SU-DHL-6 (cell line): ENCODE data around the gene RNF2.

Experiments
- H2AFZ ChIP-seq: fragments of 200-600 bp; sonication (generic); 2 replicates; pipeline ENCODE4 v1.6.1; 2014; ENCODE audit warnings: low read depth, mild to moderate bottlenecking, moderate library complexity, mixed read lengths, antibody characterized with exemption, low read length; ENCODE audit not compliant: severe bottlenecking
- H3F3A ChIP-seq: fragments of 200-600 bp; shearing (Covaris generic); 2 replicates; pipeline ENCODE4 v1.6.0; 2016; ENCODE audit warnings: antibody characterized with exemption, mild to moderate bottlenecking; ENCODE audit not compliant: insufficient read depth
- H3K27ac ChIP-seq: fragments of 200-600 bp; sonication (generic); 2 replicates; pipeline ENCODE4 v1.5.1; 2016; ENCODE audit warnings: low read depth, mild to moderate bottlenecking, low read length, moderate library complexity, mixed read lengths
- H3K27me3 ChIP-seq: fragments of 200-600 bp; sonication (generic), shearing (Covaris generic); 2 replicates; pipeline ENCODE4 v1.6.0; 2014; ENCODE audit warnings: mild to moderate bottlenecking, low read length
- H3K36me3 ChIP-seq: fragments of 200-600 bp; sonication (generic); 2 replicates; pipeline ENCODE4 v1.6.1; 2014; ENCODE audit warnings: mild to moderate bottlenecking, low read length, mixed read lengths
- H3K4me2 ChIP-seq: fragments of 300-600, 200-600 bp; shearing (Covaris generic), sonication (generic); 2 replicates; pipeline ENCODE4 v1.6.0; 2014; ENCODE audit warnings: low read length, low read depth, mild to moderate bottlenecking; ENCODE audit not compliant: poor library complexity, severe bottlenecking
- H3K4me3 ChIP-seq: fragments of 200-600 bp; sonication (generic); 2 replicates; pipeline ENCODE4 v1.5.1; 2014; ENCODE audit warnings: antibody characterized with exemption, low read length, mild to moderate bottlenecking, mixed read lengths; ENCODE audit not compliant: insufficient read depth, poor library complexity, severe bottlenecking
- H3K79me2 ChIP-seq: fragments of 200-600 bp; sonication (generic); 2 replicates; pipeline ENCODE4 v1.6.1; 2014; ENCODE audit warnings: mild to moderate bottlenecking, low read length, moderate library complexity; ENCODE audit not compliant: insufficient read depth
- H3K9ac ChIP-seq: fragments of 200-600 bp; sonication (generic); 2 replicates; pipeline ENCODE4 v1.7.0; 2014; ENCODE audit warnings: mild to moderate bottlenecking, low read length
- H3K9me2 ChIP-seq: fragments of 200-600 bp; sonication (generic); replicated peaks from 2 replicates; pipeline ENCODE4 v1.6.1; 2014; ENCODE audit warnings: low read length; ENCODE audit not compliant: insufficient read depth
- H3K9me3 ChIP-seq: fragments of 200-600 bp; sonication (generic); 2 replicates; pipeline ENCODE4 v1.6.1; 2014; ENCODE audit warnings: low read length, mixed read lengths; ENCODE audit not compliant: insufficient read depth
- H4K20me1 ChIP-seq: fragments of 200-600 bp; sonication (generic); 2 replicates; pipeline ENCODE4 v1.6.1; 2014; ENCODE audit warnings: low read depth, mild to moderate bottlenecking, antibody characterized with exemption, low read length, moderate library complexity, mixed read lengths
- EZH2phosphoT487 ChIP-seq: fragments of 200-600 bp; sonication (generic), shearing (Covaris generic); conservative IDR thresholded peaks from 2 replicates; pipeline ENCODE4 v1.6.1; 2018; ENCODE audit warnings: mild to moderate bottlenecking, antibody characterized with exemption, low read length, moderate library complexity, mixed read lengths
- TF ChIP-seq, protein P1 (sequence below): fragments of 200-600 bp; sonication (generic); IDR thresholded peaks from one replicate; pipeline ENCODE4 v1.5.1; 2017; ENCODE audit warnings: antibody characterized with exemption, mild to moderate bottlenecking, low read length, moderate library complexity; ENCODE audit not compliant: insufficient read depth, poor library complexity, severe bottlenecking

Gene RNF2

DNA sequence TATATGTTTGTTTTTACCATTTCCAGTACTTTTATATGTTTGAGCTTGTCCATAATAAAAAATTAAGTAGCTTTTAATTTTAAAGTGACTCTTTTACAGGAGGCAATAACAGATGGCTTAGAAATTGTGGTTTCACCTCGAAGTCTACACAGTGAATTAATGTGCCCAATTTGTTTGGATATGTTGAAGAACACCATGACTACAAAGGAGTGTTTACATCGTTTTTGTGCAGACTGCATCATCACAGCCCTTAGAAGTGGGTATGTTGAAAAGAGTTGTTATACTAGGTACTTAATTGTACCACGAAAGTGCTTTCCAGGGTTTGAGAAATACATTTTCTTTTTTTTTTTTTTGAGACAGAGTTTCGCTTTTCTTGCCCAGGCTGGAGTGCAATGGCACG is 46.1 kb downstream of the RNF2 start:
- Histone ChIP-seq H3K4me2 (no peak overlapping the region), H3K79me2 (peaks cover 4% of the 10 kb centered on the region; the same call in 1 of the 2 replicates), H3K36me3 (peaks cover 5% of the 10 kb centered on the region; the same call in 1 of the 2 replicates), H3K9me3 (no peaks in the 10 kb centered on the region), H3F3A (no peaks in the 10 kb centered on the region), H3K9ac (no peak overlapping the region), H3K27ac (no peak overlapping the region), H2AFZ (no peak overlapping the region), H4K20me1 (no peaks in the 10 kb centered on the region), H3K9me2 (no peaks in the 10 kb centered on the region), H3K4me3 (no peak overlapping the region), H3K27me3 (no peaks in the 10 kb centered on the region)
- TF ChIP-seq EZH2phosphoT487, result no peak
- TF ChIP-seq, protein P1, sequence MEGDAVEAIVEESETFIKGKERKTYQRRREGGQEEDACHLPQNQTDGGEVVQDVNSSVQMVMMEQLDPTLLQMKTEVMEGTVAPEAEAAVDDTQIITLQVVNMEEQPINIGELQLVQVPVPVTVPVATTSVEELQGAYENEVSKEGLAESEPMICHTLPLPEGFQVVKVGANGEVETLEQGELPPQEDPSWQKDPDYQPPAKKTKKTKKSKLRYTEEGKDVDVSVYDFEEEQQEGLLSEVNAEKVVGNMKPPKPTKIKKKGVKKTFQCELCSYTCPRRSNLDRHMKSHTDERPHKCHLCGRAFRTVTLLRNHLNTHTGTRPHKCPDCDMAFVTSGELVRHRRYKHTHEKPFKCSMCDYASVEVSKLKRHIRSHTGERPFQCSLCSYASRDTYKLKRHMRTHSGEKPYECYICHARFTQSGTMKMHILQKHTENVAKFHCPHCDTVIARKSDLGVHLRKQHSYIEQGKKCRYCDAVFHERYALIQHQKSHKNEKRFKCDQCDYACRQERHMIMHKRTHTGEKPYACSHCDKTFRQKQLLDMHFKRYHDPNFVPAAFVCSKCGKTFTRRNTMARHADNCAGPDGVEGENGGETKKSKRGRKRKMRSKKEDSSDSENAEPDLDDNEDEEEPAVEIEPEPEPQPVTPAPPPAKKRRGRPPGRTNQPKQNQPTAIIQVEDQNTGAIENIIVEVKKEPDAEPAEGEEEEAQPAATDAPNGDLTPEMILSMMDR, result no peak

DNA sequence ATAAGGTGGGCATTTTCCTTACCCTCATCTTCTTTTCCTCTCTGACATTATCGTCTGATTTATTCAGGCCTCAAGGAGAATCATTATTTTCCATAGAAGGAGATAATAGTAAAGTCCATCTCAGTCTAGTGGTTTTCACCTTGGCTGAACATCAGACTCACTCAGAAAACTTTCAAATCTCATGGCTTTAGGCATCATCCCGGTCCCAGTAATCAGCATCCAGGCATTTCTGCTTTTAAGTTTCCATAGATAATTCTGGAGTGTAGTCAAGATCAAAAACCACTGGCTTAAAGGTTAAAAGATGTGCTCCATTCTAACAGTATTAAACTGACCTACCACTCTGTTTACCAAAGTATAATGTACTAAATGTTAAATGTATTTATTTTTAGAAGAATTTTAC is 49.4 kb downstream of the RNF2 start:
- Histone ChIP-seq H3K27ac (no peak overlapping the region), H3K9ac (no peak overlapping the region), H2AFZ (no peak overlapping the region), H3F3A (no peaks in the 10 kb centered on the region), H3K4me2 (no peak overlapping the region), H3K36me3 (peaks cover 9% of the 10 kb centered on the region; the same call in 1 of the 2 replicates), H3K4me3 (no peak overlapping the region), H4K20me1 (no peaks in the 10 kb centered on the region), H3K9me3 (no peaks in the 10 kb centered on the region), H3K27me3 (no peaks in the 10 kb centered on the region), H3K79me2 (no peaks in the 10 kb centered on the region), H3K9me2 (no peaks in the 10 kb centered on the region)
- no peak for TF ChIP-seq EZH2phosphoT487
- TF ChIP-seq, protein P1, result no peak

DNA sequence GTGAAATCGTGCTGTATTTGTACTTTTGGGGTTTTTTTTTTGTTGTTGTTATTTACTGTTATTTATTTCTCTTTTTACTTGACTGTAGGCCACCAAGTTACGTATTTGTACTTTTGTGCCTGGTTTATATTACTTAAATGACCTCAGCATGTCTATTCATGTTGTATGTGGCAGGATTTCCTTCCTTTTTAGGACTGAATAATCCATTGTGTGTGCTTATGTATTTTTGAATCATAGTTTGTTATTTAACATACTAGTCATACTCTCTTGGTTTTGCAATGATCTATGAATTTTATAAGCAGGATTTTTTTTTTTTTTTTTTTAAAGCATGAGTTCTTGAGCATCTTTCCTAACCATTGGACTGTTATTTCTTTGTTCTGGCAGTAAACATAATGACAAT is 51.2 kb downstream of the RNF2 start:
- 0 out of 2 replicates have a peak, but pooled peaks cover 4% of the 10 kb centered on the region for H3F3A ChIP-seq
- H3K4me2 ChIP-seq, result no peak overlapping the region
- H3K9ac ChIP-seq, result no peak overlapping the region
- no peak overlapping the region for H2AFZ ChIP-seq
- H3K9me2 ChIP-seq, result no peaks in the 10 kb centered on the region
- no peaks in the 10 kb centered on the region for H3K9me3 ChIP-seq
- H3K27me3 ChIP-seq, result no peaks in the 10 kb centered on the region
- H3K4me3 ChIP-seq, result no peak overlapping the region
- no peaks in the 10 kb centered on the region for H3K79me2 ChIP-seq
- no peak overlapping the region for H3K27ac ChIP-seq
- peaks cover 9% of the 10 kb centered on the region; the same call in 1 of the 2 replicates for H3K36me3 ChIP-seq
- H4K20me1 ChIP-seq, result no peaks in the 10 kb centered on the region
- TF ChIP-seq, protein P1, result no peak
- TF ChIP-seq EZH2phosphoT487, result no peak
